ENCODE data around the gene MEF2C.

The MEF2C gene

DNA sequence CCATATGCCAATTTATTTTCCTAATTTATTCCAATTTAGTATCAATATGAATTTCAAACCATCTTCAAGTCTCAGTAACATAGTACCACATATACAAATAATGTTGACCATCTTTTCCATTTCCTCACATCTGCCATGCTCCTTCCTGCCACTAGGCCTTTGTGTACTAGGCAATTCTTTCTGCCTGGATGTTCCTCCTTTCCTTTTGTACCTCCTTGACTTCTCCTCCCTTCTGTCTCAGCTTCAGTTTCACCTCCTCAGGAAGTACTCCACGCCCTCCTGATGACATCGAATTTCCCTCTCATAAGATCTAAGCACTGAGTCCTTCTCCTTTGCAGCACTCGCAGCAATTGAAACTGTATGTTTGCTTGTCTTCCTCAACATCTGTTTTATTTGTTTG is 53.9 kb downstream of the MEF2C start:
- no peak for DNase-seq (ENCODE audit: low read depth in 2 of 2)

DNA sequence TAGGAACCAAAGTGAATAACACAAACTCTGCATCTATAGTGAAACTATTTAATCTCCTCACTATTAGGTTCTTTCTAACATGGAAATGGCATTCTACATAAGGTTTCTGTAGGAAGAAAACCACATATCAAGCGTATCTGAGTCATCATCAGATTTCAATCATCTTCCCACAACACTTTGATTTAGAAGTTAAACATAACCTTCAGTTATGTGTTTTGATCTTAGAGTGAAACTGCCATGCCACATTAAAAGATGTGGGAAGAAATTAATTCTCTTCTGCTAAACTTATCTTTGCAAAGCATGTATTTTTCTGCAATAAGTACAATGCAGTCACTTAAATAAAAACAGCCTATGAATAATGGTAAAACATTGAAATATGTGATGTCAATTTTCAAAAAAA is 55.0 kb downstream of the MEF2C start:
- DNase-seq (ENCODE audit: low read depth in 2 of 2), result no peak

DNA sequence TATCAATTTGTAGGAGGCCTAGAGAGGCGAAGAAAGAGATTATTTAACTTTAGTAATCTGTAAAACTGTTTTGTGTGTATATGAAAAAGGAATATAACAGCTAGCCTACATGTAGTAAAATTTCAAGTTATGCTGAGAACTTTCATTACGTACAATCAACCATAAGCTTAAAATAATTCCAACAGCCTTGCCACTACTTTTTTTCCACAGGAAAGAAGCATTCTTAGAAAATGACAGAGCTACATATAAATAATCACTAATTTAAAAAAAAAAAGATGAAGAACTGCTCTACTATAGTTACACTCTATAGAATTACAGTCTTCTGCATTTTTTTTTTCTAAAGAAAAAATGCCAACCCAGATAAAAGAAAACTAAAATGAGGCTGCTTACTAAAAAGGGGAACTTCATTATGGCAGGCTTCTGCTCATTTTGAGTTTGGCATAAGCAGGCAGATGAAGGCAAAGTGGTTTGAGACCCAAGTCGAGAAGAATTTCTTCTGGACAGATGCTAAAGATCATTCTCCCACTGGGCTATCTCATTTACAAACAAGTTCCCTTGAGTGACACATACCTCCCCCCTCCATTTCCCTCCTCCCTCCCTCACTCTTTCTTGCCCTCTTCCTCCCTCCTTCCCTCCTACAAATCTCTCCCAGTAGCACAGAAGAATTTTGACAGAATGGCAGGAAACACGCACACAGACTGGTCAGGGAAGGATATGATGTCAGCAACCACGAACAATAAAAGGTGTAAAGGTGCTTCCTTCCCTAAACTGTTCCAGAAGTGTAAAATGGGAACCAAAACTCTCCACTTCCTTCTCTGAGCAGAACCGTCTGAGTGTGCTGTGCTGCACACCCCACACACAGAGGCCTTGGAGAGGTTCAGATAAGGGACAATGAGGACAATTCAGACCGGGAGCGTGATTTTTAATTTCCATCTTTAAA is 56.1 kb downstream of the MEF2C start:
- no peak for DNase-seq (ENCODE audit: low read depth in 2 of 2)

GRCh38 chr5:88825584-88826315 is 57.2 kb downstream of the MEF2C start:
- DNase-seq (ENCODE audit: low read depth in 2 of 2), result no peak

- no peak for DNase-seq (ENCODE audit: low read depth in 2 of 2)
Measured at GRCh38 chr5:88824892-88825583, 57.9 kb downstream of the MEF2C start.

DNA sequence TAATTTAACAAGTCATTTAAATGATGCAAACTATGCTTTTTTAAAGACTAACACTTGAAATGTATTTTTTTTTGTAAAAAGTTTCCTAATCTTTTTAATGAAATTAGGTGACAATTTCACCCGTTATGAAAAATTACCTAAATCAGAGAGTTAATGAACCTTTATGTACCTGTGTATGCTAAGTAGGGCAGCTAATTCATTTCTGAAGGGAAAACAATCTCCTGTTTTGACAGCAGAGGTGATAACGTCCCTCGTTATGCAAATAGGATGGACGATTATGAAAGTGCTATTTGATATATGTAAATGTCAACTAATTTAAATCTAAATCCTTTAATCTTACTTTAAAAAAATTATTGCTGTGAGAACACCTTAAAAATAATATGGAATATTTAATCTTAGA is 58.8 kb downstream of the MEF2C start:
- DNase-seq (ENCODE audit: low read depth in 2 of 2), result no peak

DNA sequence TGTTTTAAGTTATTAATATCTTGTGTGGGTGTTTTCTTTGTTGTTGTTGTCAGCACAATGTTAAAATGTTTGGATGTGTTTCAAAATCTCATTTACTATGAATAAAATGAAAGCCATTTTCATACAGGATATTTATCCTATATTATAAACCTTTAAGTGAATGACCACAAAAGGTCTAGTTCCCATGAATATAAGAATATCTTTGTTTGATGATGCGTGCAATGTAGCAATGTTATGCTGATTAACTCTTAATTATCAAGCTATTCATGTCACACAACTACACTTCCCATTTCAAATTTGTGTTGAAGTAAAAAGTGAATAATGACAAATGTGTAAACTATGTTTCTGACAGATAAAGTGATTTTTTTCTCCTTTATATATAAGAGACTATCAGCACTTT is 59.8 kb downstream of the MEF2C start:
- DNase-seq (ENCODE audit: low read depth in 2 of 2), result no peak

- DNase-seq (ENCODE audit: low read depth in 2 of 2), result no peak
Measured at GRCh38 chr5:88821161-88821560, 61.8 kb downstream of the MEF2C start.

DNA sequence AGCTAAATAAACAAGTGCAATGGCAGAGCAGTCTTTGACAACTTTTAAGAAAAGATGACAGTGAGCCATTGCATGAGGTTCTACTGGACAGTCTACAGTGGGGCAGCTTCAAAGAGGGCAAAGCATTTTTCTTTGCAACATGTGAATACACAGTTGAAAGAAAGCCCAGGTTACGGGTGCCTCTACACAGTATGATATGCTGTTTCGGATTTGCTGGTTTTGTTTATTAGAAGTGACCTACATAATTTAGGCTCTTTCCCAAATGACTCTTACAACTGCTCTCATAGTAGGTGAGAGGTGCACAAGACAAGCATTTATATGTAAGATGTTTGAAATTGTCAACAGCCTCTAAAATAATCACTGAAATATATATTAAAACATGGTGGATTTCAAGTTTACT is 62.4 kb downstream of the MEF2C start:
- DNase-seq (ENCODE audit: low read depth in 2 of 2), result no peak

DNA sequence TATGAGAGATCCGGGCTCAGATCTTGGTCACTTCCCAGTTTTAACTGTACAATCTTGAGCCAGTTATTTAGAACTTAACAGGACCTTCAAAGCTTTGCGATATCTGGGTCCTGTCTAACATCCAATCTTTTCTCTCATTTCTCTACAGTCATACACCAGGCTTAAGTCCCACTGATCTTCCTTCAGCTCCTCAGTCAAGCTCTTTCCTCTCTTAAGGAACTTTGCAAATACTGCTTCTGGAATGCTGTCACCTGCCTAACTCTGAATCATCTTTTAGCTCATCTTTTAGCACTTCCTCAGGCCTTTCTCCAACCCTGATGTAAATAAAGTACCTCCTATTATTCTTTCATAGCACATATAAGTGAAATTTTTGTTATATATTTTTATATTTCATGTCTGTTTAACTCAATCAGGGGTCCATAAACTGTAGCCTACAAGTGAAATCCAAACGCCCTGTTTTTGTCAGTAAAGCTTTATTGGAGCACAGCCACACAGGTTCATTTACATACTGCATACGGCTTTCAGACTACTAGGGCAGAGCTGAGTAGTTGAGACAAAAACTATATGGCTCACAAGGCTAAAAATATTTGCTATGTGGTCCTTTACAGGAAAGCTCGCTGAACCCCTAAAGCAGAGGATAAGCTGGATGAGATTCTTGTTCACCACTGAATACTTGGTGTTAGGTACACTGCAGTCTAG is 63.5 kb downstream of the MEF2C start:
- no peak for DNase-seq (ENCODE audit: low read depth in 2 of 2)

DNA sequence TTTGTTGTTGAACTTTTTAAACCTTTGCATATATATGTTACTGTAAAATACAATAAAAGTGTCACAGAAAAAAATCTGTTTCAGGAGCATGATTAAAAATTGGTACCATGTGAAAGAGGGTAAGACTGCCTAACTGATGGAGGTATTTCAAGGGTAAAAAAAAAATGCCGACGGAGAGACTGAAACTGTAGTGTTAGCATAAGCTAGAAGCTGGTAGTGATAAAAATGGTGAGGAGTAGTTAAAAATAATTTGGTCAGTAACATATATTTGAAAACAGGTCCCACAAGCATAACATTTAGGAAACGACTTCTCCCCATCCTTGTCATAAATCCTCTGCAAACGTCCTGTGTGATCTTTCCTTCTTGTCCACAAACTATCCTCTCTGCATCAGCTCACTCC is 64.7 kb downstream of the MEF2C start:
- no peak for DNase-seq (ENCODE audit: low read depth in 2 of 2)

DNA sequence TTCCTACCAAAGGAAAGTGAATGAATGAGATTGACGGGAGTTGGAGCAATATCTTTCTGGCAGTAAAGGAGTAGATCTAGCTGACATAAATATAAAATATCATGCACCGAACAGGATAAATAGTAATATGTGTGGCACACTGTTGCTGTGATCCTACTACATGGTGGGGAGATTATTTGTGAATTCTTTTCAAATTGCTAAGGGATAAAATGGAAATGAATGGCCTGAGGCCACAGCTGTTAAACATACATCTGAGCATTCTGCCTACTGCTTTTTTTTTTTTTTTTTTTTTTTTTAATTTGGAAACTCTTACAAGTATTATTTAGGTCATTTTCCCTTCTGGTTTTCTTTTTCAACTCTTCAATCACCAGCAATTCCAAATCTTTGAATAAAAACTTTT is 66.8 kb downstream of the MEF2C start:
- DNase-seq (ENCODE audit: low read depth in 2 of 2), result no peak

GRCh38 chr5:88815050-88815789 is 67.8 kb downstream of the MEF2C start:
- DNase-seq (ENCODE audit: low read depth in 2 of 2), result no peak

DNA sequence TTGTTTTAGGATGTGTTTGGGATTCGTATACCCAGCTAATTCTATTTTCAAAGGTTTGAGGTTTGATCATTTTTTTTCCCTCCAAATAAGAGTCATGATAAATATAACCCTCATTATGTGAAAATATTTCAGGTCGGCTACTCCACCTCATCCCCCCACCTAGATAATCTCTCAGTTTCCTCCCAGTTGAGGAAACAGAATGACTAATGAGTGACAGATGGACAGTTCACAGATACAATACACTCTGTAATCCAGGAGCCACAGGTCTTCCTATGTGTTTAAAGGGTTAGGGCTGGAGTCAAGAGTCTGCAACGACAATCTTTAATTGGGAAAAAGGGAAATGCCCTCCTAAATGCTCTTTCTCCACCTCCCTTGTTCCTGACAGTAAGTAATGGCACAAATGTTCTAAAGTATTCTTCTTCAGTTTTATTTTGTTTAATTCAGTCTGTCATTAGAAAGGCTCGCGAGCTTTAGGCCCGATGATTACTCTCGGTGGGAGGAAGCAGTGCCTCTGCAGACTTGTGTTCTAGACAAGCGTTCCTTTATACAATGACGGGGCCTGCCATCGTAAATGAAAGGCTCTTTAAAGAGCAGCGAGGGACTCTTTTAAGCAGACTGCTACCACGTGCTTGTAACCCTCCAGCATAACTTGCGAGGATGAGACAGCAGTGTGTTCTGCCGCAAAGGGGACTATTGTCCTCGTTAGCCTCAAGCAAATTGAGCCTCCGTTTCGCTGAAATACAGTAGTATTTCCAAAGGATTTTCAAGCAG is 69.0 kb downstream of the MEF2C start:
- no peak for DNase-seq (ENCODE audit: low read depth in 2 of 2)

DNA sequence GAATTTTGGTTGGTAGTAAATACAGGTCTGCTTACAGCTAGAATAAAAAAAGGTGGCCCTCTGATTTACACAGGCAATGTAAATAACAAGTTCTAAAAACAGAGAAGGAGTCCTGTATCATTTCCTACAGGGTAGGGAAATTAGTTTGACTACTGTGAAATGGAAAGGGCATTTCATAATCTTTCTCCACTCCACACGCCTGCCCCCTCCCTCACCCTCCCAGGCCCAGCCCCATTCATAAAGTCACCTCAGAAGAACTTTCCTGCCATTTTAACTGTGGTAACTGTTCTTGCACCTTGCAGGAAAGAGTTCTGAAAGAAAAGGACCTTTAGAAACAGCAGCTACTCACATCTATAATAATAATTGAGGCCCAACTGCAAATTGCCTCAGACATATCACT is 69.7 kb downstream of the MEF2C start:
- DNase-seq (ENCODE audit: low read depth in 2 of 2), result no peak

DNA sequence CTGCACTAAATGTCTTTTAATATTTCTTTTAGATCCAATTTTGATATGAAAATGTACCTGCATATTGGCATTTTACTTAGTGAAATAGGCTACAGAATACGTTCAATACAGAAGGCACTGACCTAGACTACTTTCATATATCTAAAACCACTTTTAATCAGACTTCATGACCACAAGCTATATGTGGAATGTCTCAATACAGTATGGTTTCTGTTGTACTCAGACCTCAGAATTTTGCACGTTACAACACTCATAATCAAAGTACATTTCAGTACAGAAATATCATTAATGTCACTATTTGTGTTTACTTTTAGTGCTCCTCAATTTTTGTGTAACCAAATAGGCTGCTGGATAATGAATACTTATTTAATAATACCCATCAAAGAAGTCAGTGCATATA is 74.8 kb downstream of the MEF2C start:
- DNase-seq (ENCODE audit: low read depth in 2 of 2), result no peak

GRCh38 chr5:88807327-88807726 is 75.7 kb downstream of the MEF2C start:
- DNase-seq (ENCODE audit: low read depth in 2 of 2), result no peak

- DNase-seq (ENCODE audit: low read depth in 2 of 2), result no peak
Measured at GRCh38 chr5:88806338-88806737, 76.6 kb downstream of the MEF2C start.

- DNase-seq (ENCODE audit: low read depth in 2 of 2), result no peak
Measured at GRCh38 chr5:88805151-88805784, 77.7 kb downstream of the MEF2C start.

DNA sequence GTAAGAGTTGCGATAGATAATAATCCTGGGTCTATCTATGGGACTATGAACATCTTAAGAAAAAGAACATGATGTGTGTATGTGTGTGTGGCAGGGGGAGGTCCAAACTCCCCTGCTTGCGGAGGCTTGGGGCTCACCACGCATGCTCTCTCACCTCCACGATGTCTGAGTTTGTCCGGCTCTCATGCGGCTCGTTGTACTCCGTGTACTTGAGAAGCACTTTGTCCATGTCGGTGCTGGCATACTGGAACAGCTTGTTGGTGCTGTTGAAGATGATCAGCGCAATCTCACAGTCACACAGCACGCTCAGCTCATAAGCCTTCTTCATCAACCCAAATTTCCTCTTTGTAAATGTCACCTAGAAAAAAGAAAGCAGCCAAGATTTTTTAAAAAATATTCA is 78.5 kb downstream of the MEF2C start:
- no peak for DNase-seq (ENCODE audit: low read depth in 2 of 2)
